Stomach (tissue), 4 donors: Measurements from ENCODE around the gene VWA5A.

Experiments
- POLR2A ChIP-seq, 4 donors: fragments of 450-650 bp; IDR thresholded peaks; one replicate each; pipeline ENCODE4 v1.6.1; 2016; ENCODE audit warnings: antibody characterized with exemption in 4 of 4, control low read depth in 2 of 4, mild to moderate bottlenecking in 1 of 4, moderate library complexity in 1 of 4
- POLR2AphosphoS5 ChIP-seq, 3 donors: sonication (generic); formaldehyde crosslinking; IDR thresholded peaks; one replicate each; pipeline ENCODE4 v1.6.1; 2016; ENCODE audit warnings: antibody characterized with exemption in 3 of 3
- TF ChIP-seq, protein P1 (sequence below), 7 experiments: fragments of 450-650 bp in 4 of 7; fragments of 200-600 bp in 3 of 7; sonication (generic) in 3 of 7; IDR thresholded peaks; one replicate each; pipeline ENCODE4 v1.5.1; 2016 to 2019; ENCODE audit warnings: antibody characterized with exemption in 7 of 7, control low read depth in 2 of 7, mild to moderate bottlenecking in 1 of 7

DNA sequence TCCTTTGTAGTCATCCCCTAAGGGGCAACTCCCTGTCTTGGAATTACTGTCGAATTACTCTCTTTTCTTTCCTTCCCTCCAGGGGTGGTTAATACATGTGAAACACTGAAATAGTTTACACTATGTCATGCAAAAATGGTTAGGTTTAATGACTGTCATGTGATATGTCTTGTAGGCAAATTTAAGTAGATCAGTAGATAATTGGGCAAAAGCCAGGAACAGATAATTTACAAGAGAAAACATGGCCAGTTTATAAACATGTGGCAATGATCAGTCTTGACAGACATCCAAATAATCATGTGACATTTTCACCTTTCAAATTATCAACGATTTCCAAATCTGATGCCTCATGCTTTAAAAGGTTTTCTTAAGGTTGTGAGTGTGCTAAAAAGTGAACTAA lies 3.9 kb downstream of the VWA5A start:
- TF ChIP-seq, protein P1, sequence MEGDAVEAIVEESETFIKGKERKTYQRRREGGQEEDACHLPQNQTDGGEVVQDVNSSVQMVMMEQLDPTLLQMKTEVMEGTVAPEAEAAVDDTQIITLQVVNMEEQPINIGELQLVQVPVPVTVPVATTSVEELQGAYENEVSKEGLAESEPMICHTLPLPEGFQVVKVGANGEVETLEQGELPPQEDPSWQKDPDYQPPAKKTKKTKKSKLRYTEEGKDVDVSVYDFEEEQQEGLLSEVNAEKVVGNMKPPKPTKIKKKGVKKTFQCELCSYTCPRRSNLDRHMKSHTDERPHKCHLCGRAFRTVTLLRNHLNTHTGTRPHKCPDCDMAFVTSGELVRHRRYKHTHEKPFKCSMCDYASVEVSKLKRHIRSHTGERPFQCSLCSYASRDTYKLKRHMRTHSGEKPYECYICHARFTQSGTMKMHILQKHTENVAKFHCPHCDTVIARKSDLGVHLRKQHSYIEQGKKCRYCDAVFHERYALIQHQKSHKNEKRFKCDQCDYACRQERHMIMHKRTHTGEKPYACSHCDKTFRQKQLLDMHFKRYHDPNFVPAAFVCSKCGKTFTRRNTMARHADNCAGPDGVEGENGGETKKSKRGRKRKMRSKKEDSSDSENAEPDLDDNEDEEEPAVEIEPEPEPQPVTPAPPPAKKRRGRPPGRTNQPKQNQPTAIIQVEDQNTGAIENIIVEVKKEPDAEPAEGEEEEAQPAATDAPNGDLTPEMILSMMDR (IDR thresholded peaks at IDR 0.05) = no peak
- TF ChIP-seq POLR2AphosphoS5 (IDR thresholded peaks at IDR 0.05) (no peak), POLR2A (IDR thresholded peaks at IDR 0.05) (no peak)
